Putamen (tissue), 1 donor: ENCODE data around the gene IL20RA.
"Not testable (repeated sequence)": the region's sequence is repeated elsewhere in the genome, so short reads cannot be mapped to it uniquely, and the experiment has no call there.

Experiments
- DNase-seq: peaks from one replicate; pipeline ENCODE4 v3.0.0-alpha.2; 2016; ENCODE audit warnings: low spot score

IL20RA gene

DNA sequence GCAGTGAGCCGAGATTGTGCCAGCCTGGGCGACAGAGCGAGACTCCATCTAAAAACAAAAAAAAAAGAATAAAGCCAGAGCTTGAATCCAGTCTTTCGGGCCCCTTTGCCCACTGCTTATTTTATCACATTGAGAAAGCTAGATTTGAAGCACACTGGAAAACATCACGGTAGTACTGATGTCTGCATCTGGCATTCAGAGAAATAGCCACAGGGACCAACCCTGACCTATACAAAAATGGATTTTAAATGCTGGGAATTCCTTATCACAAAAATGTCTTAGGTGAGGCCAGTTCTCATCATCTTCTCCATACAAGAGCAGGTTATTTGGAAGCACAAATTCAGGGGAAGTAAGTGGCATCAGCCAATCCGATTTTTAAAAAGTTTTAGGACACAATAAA, 73.2 kb downstream of the IL20RA start:
- no peak for DNase-seq

- DNase-seq = no peak
Measured at GRCh38 chr6:136969930-136970329, 74.8 kb downstream of the IL20RA start.

DNA sequence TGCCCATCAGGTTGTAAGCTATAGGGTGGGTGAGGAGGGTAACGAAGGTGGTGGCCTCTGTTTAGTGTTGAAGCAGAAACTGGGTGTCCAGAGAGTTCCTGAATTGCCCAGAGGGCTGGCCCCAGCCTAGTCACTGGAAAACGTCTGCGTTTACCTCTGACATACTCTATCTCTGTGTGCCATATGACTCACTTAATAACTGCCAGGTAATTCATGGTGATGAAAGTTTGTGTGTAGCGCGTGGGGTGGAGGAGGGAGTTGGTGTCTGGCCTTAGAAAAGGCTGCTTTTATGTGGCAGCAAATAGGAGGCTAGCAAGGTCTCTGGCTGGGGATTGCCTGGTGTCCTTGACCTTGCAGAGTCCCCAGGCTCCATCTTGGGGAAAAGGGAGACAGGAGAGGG, 75.3 kb downstream of the IL20RA start:
- no peak for DNase-seq

DNA sequence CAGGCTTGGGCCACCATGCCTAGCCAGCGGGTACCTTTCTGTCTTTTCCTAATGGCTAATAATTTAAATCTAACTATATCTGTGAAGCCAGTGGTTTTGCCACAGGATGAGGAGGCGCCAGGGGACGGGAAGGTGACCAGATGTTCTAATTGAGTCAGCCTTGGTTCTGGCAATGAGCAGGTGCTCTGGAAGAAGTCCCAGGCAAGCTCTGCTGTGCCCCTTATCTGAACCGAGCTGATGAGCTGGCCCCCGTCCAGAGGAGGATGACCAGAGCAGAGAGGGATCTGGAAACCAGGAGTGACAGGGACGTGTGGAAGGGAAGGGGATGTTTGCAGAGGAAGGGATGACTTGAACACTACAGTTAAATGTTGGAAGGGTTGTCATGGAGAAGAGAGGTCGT, 75.9 kb downstream of the IL20RA start:
- no peak for DNase-seq

- peak; percentile 40 for DNase-seq
Measured at GRCh38 chr6:136967876-136968752, 76.7 kb downstream of the IL20RA start.

GRCh38 chr6:136964398-136964797, 80.4 kb downstream of the IL20RA start:
- DNase-seq = no peak

DNA sequence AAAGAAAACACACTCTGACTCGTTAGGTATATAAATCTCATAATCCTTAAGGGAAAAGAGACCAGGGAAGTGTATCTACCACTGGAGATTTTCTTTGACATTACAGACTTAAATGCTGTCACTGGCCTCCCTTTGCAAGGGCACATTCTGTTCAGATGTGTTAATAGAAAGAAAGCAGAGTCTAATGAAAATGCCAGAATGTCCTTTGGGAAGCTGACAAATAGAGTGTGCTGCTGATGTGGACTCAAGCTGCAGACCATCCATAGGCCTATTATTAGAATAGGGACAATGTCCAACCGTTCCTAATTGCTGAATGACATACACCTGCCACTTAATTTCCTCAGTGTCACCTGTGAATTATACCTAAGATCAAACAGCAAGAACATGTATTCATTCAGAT, 81.5 kb downstream of the IL20RA start:
- DNase-seq = no peak

DNA sequence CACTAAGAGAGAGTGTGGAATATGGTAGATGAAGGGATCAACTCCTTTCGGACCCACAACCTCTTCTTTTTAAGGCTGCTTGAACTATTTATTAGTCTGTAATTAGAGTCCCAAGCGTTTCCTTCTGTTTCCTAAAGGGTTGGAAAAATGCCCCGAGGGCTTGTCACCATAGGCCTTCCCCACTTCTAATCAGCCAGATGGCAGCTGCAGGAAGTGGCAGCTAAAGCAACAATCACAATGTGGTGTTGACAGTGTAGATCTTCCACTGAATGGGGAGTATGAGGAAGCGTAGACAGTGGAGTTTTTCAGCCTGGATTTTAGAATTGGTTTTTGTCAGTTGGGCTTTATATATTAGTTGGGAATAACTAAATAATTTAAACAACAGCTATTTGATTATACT, 82.1 kb downstream of the IL20RA start:
- no peak for DNase-seq

DNA sequence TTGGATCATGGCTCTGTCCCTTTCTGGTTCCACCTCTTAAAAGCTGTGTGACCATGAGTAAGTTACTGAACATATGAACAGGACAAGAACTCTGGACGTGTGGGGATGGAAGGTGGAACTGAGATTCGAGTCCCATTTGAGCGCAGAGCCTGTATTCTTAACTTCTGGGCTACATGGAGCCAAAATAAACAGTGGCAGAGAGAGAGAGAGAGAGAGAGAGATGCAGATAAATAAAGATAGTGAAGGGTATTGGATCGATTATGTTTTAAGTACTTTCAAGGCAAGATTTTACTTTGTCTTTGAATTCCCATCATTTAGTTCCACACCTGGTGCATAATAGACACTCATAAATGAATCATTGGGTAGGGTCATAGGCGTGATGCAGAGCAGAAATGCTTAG, 82.9 kb downstream of the IL20RA start:
- no peak for DNase-seq

- DNase-seq = no peak
Measured at GRCh38 chr6:136960781-136961180, 84.0 kb downstream of the IL20RA start.

GRCh38 chr6:136959935-136960334, 84.8 kb downstream of the IL20RA start:
- not testable (repeated sequence) for DNase-seq

DNA sequence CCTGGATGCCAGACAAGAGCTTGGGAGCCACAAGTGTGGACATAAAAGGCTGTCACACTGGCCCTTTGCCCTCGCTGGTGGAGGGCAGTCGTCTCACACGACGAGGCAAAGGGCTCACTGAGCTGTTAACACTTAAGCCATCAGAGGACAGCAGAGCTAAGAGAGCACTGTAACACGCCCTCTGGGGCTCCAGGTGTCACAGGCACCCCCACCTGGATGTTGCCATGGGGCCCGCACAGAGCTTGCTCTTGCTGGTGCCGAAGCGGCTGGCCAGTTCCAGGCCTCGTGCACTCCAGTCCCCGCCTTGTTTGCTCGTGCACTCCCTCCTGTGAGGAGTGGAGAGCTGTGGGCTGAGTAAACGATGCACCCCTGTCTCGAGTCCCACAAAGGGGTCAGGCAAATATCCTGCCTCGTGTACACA, 85.3 kb downstream of the IL20RA start:
- DNase-seq = no peak

GRCh38 chr6:136958168-136958567, 86.6 kb downstream of the IL20RA start:
- DNase-seq = no peak

- no peak for DNase-seq
Measured at GRCh38 chr6:136956590-136957544, 87.9 kb downstream of the IL20RA start.

GRCh38 chr6:136955123-136955522, 89.6 kb downstream of the IL20RA start:
- no peak for DNase-seq

DNA sequence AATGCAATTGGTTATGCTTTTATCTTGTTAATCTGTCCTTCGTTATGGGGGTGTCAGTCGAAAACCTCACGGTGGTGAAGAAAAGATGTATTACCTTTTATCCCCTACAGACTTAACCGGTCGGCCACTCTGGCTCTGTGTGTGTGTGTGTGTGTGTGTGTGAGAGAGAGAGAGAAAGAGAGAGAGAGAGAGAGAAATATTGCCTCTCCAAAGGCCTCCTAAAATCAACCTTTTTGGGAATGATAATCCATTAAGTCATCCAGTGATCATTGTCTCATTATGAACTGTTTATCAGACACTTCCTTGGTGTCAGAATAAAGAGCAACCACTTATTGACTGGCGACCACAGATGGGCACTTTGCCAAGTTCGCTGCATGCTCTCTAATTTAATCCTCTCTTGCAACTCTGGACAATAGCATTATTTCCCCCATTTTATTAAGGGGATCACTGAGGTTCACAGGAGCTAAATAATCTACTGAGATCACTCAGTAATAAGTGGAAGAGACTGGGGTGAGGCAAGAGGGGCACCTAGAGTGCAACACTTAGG, 92.0 kb downstream of the IL20RA start:
- no peak for DNase-seq

DNA sequence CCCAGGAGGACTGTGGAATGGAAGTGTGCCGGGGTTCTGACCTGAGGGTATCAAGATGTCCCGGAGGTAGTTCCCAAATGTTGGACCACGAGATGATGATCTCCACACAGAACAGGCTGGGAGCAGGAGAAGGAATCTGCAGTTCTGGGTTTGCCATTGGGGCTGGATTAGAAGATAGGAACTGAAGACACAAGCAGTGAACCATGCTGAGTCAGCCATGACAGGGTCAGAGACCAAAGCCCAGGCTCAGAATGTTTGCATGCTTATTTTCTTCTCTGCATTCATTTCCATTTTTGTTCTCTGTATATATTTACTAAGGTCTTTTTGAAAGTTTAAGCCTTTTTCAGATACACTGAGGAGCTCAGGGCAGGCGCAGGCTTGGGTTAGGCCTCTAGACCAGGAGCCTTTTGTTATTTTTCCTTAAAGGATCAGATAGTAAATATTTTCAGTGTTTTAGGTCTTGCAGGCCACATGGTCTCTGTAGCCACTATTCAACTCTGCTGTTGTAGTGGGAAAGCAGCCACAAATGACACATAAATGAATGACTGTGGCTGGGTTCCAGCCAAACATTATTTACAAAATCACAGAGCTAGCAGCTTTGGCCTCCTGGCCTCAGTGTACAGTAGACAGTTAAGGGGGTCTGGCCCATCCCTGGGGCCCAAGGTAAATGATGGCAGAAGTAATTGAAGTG, 94.2 kb downstream of the IL20RA start:
- no peak for DNase-seq
